UCSD-AML1 (cell line): ENCODE results near the gene SEMA3B.
"Not testable (repeated sequence)": the region's sequence is repeated elsewhere in the genome, so short reads cannot be mapped to it uniquely, and the experiment has no call there.

Experiments used
- DNase-seq: peaks from one replicate; lab custom pipeline; 2025; ENCODE audit not compliant: unreplicated experiment; lab: John Stamatoyannopoulos, UW

The SEMA3B gene

GRCh38 chr3:50312041-50312440, 43.1 kb downstream of the SEMA3B start:
- not testable (repeated sequence) for DNase-seq

GRCh38 chr3:50314342-50314741, 45.4 kb downstream of the SEMA3B start:
- DNase-seq: no peak

- DNase-seq: no peak
These were observed 45.9 kb downstream of the SEMA3B start for GRCh38 chr3:50314816-50315215.

GRCh38 chr3:50316657-50317242, 47.8 kb downstream of the SEMA3B start:
- no peak for DNase-seq

- no peak for DNase-seq
These were observed 48.4 kb downstream of the SEMA3B start for GRCh38 chr3:50317300-50317699.

GRCh38 chr3:50318163-50318562, 49.2 kb downstream of the SEMA3B start:
- no peak for DNase-seq

GRCh38 chr3:50318615-50319014, 49.7 kb downstream of the SEMA3B start:
- no peak for DNase-seq

- no peak for DNase-seq
These were observed 50.4 kb downstream of the SEMA3B start for GRCh38 chr3:50319181-50319893.

- no peak for DNase-seq
These were observed 51.1 kb downstream of the SEMA3B start for GRCh38 chr3:50319894-50320625.

- peak; percentile 83 for DNase-seq
These were observed 51.9 kb downstream of the SEMA3B start for GRCh38 chr3:50320853-50321335.

GRCh38 chr3:50321336-50322114, 52.6 kb downstream of the SEMA3B start:
- peak; percentile 93 for DNase-seq

GRCh38 chr3:50322115-50322385, 53.1 kb downstream of the SEMA3B start:
- DNase-seq: no peak

GRCh38 chr3:50322386-50323091, 53.6 kb downstream of the SEMA3B start, which contains the start of gene HYAL2:
HYAL2 (minus strand) TSS chr3:50322745; CDS start chr3:50320489, 2,256 bp downstream.
- peak; percentile 66 for DNase-seq

GRCh38 chr3:50323092-50323600, 54.2 kb downstream of the SEMA3B start:
- peak; percentile 71 for DNase-seq

GRCh38 chr3:50323614-50324199, 54.8 kb downstream of the SEMA3B start:
- peak; percentile 49 for DNase-seq

- peak; percentile 77 for DNase-seq
These were observed 55.6 kb downstream of the SEMA3B start for GRCh38 chr3:50324351-50325112.

- no peak for DNase-seq
These were observed 56.1 kb downstream of the SEMA3B start for GRCh38 chr3:50325113-50325480.

GRCh38 chr3:50325497-50326181, 56.7 kb downstream of the SEMA3B start:
- DNase-seq: no peak

- no peak for DNase-seq
These were observed 57.2 kb downstream of the SEMA3B start for GRCh38 chr3:50326182-50326541.
